Pancreas (tissue), 10 donors: ENCODE measurements around the gene SFT2D2. TPM values are rescaled to one million over a fixed set of nuclear protein-coding genes. Genes with fewer than 3 reads are reported as not detected.

ENCODE experiments used
- ATAC-seq, 4 donors: fragments of 200-7000 bp; cut with Tn5 transposase; one replicate each; pipeline versions ENCODE4 v1.8.0 to v1.9.1; 2020; ENCODE audit warnings: mild to moderate bottlenecking in 4 of 4, moderate library complexity in 4 of 4
- DNase-seq, 6 donors: peaks; one replicate each; pipeline ENCODE4 v3.0.0-alpha.2; 2020
- FAIRE-seq: peaks from 2 replicates; lab custom pipeline; 2012; peaks lifted over from hg19 to GRCh38; lab: Jason Lieb, UNC
- H3K27ac ChIP-seq, 4 donors: fragments of 200-600 bp; sonication (generic); 1 replicate in 3 of 4; 2 replicates in 1 of 4; pipeline versions ENCODE4 v1.5.0 to v1.8.0; 2020
- H3K27me3 ChIP-seq, 4 donors: fragments of 200-600 bp; one replicate each; pipeline ENCODE4 v1.8.0; 2021
- H3K36me3 ChIP-seq, 3 donors: fragments of 200-600 bp; sonication (generic) in 1 of 3; one replicate each; pipeline versions ENCODE4 v1.5.0 to v1.8.0; 2020 to 2021
- H3K4me1 ChIP-seq, 3 donors: fragments of 200-600 bp; one replicate each; pipeline ENCODE4 v1.8.0; 2021
- H3K4me3 ChIP-seq, 4 donors: fragments of 200-600 bp; sonication (generic) in 2 of 4; one replicate each; pipeline versions ENCODE4 v1.5.0 to v1.8.0; 2020 to 2021
- H3K9me3 ChIP-seq, 4 donors: fragments of 200-600 bp; one replicate each; pipeline ENCODE4 v1.8.0; 2021
- WGBS, 2 donors: extraction: QIAGEN DNeasy Blood & Tissue Kit; methylation state at CpG; one replicate each; pipeline ENCODE4 v1.1.7; 2013; 5-methylcytosine and 5-hydroxymethylcytosine counted together
- intact Hi-C, 3 donors: fragments of 100-400 bp; cut with DNase I; formaldehyde crosslinking; loops; one replicate each; pipeline versions ENCODE4 v1.11.1 to v1.14.2; 2022
- polyA plus RNA-seq, 2 donors: library from polyadenylated mRNA; stranded (reverse); fragments of 200-250 nt; gene quantifications; one replicate each; pipeline ENCODE4 v1.2.3, GENCODE V29; 2013
- total RNA-seq, 6 donors: library from RNA; stranded (reverse); fragmentation: NEBNext Ultra II Directional in 4 of 6; extraction: Animal tissue kit (Norgen Biotek cat#: 25700) in 4 of 6; gene quantifications; one replicate each; pipeline versions ENCODE4 v1.2.1 to v1.2.4, GENCODE V29; 2021 to 2023
- TF ChIP-seq, protein P1 (sequence below), 4 donors: fragments of 200-600 bp; sonication (generic) in 3 of 4; IDR thresholded peaks; one replicate each; pipeline versions ENCODE4 v1.5.0 to v1.8.0; 2021; ENCODE audit warnings: antibody characterized with exemption in 4 of 4
- donor health status: healthy with polysubstance abuse.
- donor health status: DM: no; HTN: no; CAD: no; lungs with moderate emphysema.
- donor health status: DM: no; HTN: no; CAD: no.
- donor health status: control.
- donor health status: control.
- donor health status: Bipolar disorder and iron deficiency.
- donor health status: DM: yes; HTN: yes; CAD: no.
- donor health status: DM: no; HTN: no; CAD: no.
- donor health status: DM: no; HTN: no; CAD: no.
- donor health status: DM: yes; HTN: yes; CAD: no.

The SFT2D2 gene
- total and polyA plus RNA-seq, 8 donors: 2.4 to 37.3 (median 17.9) TPM

DNA sequence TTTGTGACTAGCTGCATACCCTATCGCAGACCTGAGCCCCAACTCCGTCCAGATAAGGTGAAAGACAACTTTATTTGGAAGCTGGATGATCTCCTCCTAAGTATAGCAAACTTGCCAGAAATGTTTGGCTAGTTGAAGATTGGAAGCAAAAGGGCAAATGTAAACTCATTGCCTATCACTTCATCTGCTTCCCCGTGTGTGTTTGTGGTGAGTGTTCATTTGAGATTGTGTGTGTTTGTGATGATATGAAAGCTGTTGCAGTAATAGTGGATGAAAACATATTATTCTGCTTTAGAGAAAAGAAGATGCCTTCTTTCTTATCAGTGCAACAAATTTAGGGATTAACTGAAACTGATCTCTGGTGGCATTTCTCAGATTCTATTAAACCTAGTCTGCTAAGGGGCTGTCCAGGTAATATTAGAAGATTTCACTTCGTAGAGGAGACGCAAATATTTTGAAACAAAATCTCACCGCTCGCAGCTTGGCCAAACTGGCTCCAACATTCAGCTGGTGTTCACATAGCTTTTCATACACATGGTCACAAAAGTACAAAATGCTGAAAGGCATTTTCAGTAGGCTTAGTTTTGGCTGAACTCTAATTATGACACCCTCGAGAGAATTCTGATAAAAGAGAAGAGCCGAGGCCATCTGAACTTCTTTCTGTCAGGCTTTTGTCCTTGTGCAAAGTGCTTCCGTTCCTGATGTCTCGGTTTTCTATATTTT, 56.0 kb downstream of the SFT2D2 start:
- H3K36me3 ChIP-seq: no peaks in the 10 kb centered on the region
- H3K4me1 ChIP-seq: peaks cover 6 to 17% (median 14%) of the 10 kb centered on the region in 3 donors
- intact Hi-C loops: no loop called here
- no peak overlapping the region for H3K4me3 ChIP-seq
- DNase-seq (no peak), ATAC-seq (no peak), FAIRE-seq (no peak)
- H3K27me3 ChIP-seq: no peaks in the 10 kb centered on the region
- WGBS, 2 donors: 83 to 86% methylated on average over 11 of the region's 11 CpGs
- TF ChIP-seq, protein P1, sequence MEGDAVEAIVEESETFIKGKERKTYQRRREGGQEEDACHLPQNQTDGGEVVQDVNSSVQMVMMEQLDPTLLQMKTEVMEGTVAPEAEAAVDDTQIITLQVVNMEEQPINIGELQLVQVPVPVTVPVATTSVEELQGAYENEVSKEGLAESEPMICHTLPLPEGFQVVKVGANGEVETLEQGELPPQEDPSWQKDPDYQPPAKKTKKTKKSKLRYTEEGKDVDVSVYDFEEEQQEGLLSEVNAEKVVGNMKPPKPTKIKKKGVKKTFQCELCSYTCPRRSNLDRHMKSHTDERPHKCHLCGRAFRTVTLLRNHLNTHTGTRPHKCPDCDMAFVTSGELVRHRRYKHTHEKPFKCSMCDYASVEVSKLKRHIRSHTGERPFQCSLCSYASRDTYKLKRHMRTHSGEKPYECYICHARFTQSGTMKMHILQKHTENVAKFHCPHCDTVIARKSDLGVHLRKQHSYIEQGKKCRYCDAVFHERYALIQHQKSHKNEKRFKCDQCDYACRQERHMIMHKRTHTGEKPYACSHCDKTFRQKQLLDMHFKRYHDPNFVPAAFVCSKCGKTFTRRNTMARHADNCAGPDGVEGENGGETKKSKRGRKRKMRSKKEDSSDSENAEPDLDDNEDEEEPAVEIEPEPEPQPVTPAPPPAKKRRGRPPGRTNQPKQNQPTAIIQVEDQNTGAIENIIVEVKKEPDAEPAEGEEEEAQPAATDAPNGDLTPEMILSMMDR (IDR thresholded peaks at IDR 0.05): no peak
- no peak overlapping the region for H3K27ac ChIP-seq
- no peaks in the 10 kb centered on the region for H3K9me3 ChIP-seq

DNA sequence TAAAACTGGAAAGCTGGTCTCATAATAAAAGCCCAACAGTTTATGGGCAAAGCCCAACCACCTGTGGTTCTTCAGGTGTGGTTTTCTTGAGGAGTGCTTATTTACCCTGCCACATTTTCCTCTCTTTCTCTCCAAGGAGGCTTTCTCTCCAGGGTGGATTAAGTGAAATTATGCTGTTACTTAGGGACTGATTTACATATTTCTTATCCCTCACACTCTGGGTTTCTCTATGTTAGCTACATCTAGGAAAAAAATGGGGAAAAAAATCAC, 59.7 kb downstream of the SFT2D2 start:
- no peaks in the 10 kb centered on the region for H3K27me3 ChIP-seq
- peaks cover 6 to 17% (median 14%) of the 10 kb centered on the region in 3 donors for H3K4me1 ChIP-seq
- ATAC-seq (peak; percentile 90 to 92 (median 92)), DNase-seq (peak in 2 of 6 donors; percentile 23 to 33), FAIRE-seq (no peak)
- intact Hi-C loops: no loop called here
- H3K27ac ChIP-seq: peak overlapping the region in 2 of 4 donors; percentile 9 to 71
- no peaks in the 10 kb centered on the region for H3K9me3 ChIP-seq
- H3K4me3 ChIP-seq: no peak overlapping the region
- H3K36me3 ChIP-seq: no peaks in the 10 kb centered on the region
- TF ChIP-seq, protein P1 (IDR thresholded peaks at IDR 0.05): no peak

DNA sequence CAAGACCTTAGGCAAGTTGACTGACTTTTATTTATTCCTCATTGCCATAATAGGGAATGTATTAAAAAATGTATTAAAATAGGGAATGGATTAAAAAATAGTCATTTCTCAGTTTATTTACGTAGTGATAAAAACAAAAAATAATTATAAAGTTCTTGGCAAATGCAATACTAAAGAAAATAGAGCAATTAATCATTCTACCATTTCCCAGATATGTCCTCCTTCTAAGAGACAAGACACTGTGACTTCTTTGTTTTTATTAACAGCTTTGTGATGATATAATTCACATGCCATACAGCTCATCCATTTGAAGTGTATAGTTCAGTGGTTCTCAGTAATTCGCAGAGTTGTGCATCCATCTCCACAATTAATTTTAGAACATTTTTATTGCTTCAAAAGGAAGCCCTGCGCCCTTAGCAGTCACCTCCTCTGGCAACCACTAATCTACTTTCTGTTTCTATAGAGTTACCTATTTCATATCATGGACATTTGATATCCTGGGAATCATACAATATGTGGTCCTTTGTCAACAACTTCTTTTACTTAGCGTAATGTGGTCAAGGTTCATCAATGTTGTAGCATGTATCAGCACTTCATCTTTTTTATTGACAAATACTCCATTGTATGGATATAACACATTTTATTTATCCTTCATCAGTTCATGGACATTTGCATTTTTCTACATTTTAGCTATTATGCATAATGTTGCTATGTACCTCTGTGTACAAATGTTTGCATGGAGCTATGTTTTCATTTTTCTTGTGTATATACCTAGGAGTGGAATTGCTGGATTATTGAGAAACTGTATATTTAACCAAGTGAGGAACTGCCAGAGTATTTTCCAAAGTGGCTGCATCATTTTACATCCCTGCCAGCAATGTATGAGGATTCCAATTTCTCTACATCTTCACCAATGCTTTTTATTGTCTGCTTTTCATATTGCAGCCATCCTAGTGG, 60.4 kb downstream of the SFT2D2 start:
- TF ChIP-seq, protein P1 (IDR thresholded peaks at IDR 0.05): no peak
- Histone ChIP-seq H3K9me3 (no peaks in the 10 kb centered on the region), H3K4me1 (peaks cover 6 to 17% (median 14%) of the 10 kb centered on the region in 3 donors), H3K36me3 (no peaks in the 10 kb centered on the region), H3K4me3 (no peak overlapping the region), H3K27me3 (no peaks in the 10 kb centered on the region), H3K27ac (peak overlapping the region in 2 of 4 donors; percentile 9 to 71)
- 52 to 54% methylated on average over 4 of the region's 4 CpGs for WGBS, 2 donors
- DNase-seq: no peak
- FAIRE-seq: no peak
- intact Hi-C loops: no loop called here
- ATAC-seq: peak; percentile 50 to 69 (median 64)

DNA sequence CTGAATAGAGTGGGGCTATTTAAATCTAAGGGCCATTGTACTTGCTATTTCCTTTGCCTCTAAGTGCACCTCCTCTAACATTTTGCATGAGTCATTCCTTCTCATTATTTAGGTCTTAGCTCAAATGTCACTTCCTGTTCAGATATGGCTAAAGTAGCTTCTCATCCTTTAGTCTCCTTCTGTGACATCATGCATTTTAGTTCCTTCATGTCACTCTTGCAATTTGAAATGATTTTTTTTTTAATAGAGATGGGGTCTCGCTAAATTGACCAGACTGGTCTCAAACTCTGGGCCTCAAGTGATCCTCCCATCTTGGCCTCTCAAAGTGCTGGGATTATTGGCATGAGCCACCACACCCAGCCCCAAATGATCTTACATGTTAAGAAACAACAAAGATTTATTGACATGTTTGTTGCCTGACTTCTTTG, 61.4 kb downstream of the SFT2D2 start:
- FAIRE-seq (no peak), DNase-seq (no peak), ATAC-seq (no peak)
- intact Hi-C loops: no loop called here
- WGBS, 2 donors: 100% methylated on average over 1 of the region's 1 CpG
- peaks cover 6 to 17% (median 14%) of the 10 kb centered on the region in 3 donors for H3K4me1 ChIP-seq
- no peak overlapping the region for H3K27ac ChIP-seq
- TF ChIP-seq, protein P1 (IDR thresholded peaks at IDR 0.05): no peak
- no peaks in the 10 kb centered on the region for H3K9me3 ChIP-seq
- no peaks in the 10 kb centered on the region for H3K27me3 ChIP-seq
- H3K36me3 ChIP-seq: no peaks in the 10 kb centered on the region
- no peak overlapping the region for H3K4me3 ChIP-seq
